Mononuclear cell (primary cell): ENCODE results near the gene FGR. TPM values are rescaled to one million over a fixed set of nuclear protein-coding genes. Genes with fewer than 3 reads are reported as not detected.

ENCODE experiments used
- H3K27me3 ChIP-seq: 2 replicates; pipeline ENCODE4 v1.6.0; 2011; ENCODE audit warnings: low read length, control low read depth; ENCODE audit not compliant: insufficient read depth
- H3K4me1 ChIP-seq: 2 replicates; pipeline ENCODE4 v1.5.1; 2011; ENCODE audit warnings: mild to moderate bottlenecking, low read length, control low read depth; ENCODE audit not compliant: insufficient read depth
- H3K4me3 ChIP-seq: 2 replicates; pipeline ENCODE4 v1.5.1; 2011; ENCODE audit warnings: mild to moderate bottlenecking, low read length, moderate library complexity
- H3K9me3 ChIP-seq: 2 replicates; pipeline ENCODE4 v1.5.1; 2011; ENCODE audit warnings: low read depth, mild to moderate bottlenecking, control low read depth, low read length
- total RNA-seq: library from RNA; depleted of rRNA; stranded (reverse); fragments of >200 nt; gene quantifications from one replicate; pipeline ENCODE4 v1.2.3, GENCODE V29; 2012

FGR gene
- total RNA-seq, 1 donor = 123 TPM

DNA sequence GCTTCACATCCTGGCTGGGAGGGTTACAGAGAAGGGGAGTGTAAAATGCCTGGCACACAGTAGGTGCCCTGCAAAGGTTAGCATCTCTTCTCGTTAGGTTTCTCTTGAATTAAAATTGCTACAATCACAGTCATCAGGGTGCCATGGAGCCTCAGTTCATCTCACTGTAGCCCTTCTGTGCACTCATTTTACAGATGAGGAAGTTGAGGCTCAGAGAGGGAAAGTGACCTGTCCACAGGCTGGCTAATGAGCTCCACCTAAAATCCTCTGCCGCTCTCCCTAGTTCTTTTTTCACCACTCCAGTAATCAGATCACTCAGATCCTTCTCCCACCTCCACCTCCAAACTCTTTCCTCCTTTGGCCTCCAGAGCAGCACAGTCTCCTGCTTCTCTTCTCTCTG is 17.6 kb downstream of the FGR start:
- Histone ChIP-seq H3K4me3 (no peak overlapping the region), H3K9me3 (no peaks in the 10 kb centered on the region), H3K4me1 (peaks cover 78% of the 10 kb centered on the region), H3K27me3 (no peaks in the 10 kb centered on the region)

DNA sequence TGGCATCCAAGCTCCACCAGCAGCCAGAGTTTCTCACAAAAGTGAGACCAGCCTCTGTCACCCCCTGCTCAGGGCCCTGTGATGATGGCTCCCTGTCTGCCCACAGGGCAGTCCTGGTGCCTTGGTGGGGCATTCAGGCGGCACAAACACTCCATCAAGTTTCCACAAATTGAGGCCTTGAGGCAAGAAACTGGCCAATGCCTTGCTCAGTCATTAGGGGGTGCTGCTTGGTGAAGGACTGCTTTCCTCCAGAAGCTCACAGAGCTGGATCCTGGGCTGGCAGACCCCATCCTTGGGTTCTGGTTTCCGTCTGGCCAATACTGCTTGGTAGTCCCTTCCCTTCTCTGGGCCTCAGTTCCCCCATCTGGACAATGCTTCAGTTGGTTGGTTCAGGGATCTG is 18.5 kb downstream of the FGR start:
- Histone ChIP-seq H3K27me3 (no peaks in the 10 kb centered on the region), H3K4me3 (no peak overlapping the region), H3K4me1 (peaks cover 74% of the 10 kb centered on the region), H3K9me3 (no peaks in the 10 kb centered on the region)

DNA sequence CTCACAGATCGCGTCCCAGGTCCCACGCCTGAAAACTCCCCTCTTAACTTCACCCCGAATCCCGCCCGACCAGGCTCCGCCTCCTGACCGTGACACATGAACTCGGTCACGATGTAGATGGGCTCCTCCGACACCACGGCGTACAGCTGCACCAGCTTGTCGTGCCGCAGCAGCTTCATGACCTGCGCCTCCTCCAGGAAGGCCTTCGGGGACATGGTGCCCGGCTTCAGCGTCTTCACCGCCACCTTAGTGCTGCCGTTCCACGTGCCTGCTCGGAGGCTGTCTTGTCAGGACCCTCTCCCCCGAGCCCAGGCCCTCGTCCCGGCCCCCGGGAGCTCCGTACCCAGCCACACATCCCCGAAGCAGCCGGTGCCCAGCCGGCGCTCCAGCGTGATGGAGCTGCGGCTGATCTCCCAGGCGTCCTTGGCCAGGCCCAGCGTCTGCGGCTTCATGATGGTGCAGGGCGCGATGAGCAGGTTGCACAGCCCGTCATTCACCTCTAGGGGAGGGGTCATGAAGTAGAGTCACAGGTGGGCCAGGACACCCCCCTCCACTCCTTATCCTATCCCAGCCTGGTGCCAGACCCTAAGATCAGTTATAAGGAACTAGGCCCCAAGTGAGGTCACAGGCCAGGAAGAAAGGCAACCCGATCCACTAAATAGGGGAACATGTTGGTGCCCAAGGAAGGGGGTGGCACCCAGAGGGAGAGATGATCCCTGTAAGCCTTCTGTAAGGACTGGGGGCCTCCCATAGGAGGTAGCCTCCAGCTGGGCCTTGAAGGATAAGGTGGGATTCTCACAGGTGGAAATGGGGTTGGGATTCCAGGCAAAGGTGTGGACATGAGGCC is 19.4 kb downstream of the FGR start:
- Histone ChIP-seq H3K27me3 (no peaks in the 10 kb centered on the region), H3K4me1 (peaks cover 74% of the 10 kb centered on the region), H3K4me3 (no peak overlapping the region), H3K9me3 (no peaks in the 10 kb centered on the region)

DNA sequence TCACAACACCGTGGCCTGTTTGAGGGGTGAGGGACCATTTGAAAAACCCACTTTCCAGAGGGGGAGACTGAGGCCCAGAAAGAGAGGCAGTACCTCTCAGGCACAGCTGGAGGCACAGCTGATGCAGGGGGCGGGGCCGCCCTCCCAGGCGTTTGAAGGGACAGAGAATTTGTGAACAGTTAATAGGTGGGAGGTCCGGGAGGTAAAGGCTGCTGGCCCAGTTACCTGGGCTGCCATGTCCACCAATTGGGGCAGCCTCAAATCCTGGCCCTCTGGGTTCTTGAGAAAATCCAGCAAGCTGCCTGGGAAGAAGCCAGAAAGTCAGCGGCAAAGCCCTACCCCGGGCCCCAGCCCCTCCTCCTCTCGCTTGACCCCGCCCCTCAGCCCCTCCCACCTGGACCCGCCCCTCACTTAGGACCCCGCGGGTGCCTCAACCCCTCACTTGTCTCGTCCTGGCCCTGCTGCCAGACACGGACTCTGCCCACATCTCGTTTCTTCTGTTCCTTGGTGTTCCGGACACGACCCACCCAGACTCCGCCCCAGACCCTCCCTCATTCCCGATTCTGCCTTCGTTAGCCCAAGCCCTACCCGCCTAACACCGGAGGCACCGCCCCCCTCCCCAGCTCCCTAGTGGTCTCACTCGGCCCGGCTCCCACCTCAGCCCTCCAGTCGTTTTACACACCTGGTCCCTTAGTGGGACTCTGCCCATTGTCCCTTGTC is 20.2 kb downstream of the FGR start:
- H3K4me3 ChIP-seq = no peak overlapping the region
- peaks cover 74% of the 10 kb centered on the region for H3K4me1 ChIP-seq
- H3K9me3 ChIP-seq = no peaks in the 10 kb centered on the region
- H3K27me3 ChIP-seq = no peaks in the 10 kb centered on the region

DNA sequence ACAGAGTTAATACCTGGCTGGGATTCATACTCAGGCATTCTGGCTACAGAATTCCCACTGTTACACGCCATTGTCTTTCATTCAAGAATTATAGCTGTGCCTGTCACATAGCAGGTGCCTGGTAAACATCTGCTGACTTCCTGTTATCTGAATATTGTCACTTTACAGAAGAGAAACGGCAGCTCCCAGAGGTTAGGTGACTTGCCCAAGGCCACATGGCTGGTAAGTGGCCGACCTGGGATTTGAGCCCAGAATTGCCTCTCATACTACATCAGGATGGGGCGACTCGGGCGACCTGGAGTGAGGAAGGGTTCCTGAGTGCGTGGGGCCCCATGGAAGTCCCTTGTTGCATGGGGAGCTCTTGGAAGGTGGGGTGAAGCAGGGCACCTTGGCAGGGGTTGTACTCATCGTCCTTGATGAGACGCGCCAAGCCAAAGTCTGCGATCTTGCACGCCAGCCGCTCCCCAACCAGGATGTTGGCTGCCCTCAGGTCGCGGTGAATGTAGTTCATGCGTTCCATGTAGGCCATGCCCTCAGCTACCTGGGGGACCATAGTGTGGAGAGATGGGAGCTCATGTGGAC is 20.9 kb downstream of the FGR start:
- no peak overlapping the region for H3K4me3 ChIP-seq
- peaks cover 74% of the 10 kb centered on the region for H3K4me1 ChIP-seq
- no peaks in the 10 kb centered on the region for H3K27me3 ChIP-seq
- no peaks in the 10 kb centered on the region for H3K9me3 ChIP-seq

DNA sequence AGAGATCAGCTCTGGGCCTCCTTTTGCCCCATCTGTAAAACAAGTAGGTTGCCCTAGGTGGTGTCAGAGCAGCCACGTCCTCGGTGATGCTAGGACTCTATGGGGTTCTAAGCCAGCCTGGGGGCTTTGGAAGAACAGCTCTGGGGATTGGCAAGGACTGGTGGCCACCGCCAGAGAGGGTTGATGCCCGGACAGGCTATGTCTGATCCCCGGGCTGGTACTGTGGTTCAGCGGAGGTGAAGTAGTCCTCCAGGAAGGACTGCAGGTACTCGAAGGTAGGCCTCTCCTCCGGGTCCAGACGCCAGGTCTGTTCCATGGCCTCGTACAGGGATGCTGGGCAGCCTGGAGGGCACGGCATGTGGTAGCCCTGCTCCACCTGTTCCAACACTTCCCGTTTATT is 22.3 kb downstream of the FGR start:
- peaks cover 69% of the 10 kb centered on the region for H3K4me1 ChIP-seq
- H3K4me3 ChIP-seq = no peak overlapping the region
- no peaks in the 10 kb centered on the region for H3K27me3 ChIP-seq
- no peaks in the 10 kb centered on the region for H3K9me3 ChIP-seq

DNA sequence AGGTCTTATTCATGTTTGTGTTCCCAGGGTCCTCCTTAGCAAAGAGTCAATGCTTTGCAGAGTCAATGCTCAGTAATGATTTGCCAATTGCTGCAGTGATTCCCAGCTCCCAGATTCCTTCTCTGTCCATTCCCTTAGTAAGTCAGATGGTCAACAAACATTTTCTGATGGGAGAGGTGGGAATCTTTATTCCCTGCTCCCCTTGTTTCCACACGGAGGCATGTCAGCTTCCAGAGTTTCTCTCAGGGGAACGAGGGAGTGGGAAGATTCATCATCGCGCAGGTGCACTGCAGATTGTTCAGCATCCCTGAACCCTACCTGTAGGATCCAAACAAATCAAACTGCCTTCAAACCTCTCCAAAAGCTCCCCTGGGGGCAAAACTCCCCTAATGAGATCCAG is 23.5 kb downstream of the FGR start:
- no peaks in the 10 kb centered on the region for H3K9me3 ChIP-seq
- no peaks in the 10 kb centered on the region for H3K27me3 ChIP-seq
- H3K4me1 ChIP-seq = peaks cover 65% of the 10 kb centered on the region
- no peak overlapping the region for H3K4me3 ChIP-seq

DNA sequence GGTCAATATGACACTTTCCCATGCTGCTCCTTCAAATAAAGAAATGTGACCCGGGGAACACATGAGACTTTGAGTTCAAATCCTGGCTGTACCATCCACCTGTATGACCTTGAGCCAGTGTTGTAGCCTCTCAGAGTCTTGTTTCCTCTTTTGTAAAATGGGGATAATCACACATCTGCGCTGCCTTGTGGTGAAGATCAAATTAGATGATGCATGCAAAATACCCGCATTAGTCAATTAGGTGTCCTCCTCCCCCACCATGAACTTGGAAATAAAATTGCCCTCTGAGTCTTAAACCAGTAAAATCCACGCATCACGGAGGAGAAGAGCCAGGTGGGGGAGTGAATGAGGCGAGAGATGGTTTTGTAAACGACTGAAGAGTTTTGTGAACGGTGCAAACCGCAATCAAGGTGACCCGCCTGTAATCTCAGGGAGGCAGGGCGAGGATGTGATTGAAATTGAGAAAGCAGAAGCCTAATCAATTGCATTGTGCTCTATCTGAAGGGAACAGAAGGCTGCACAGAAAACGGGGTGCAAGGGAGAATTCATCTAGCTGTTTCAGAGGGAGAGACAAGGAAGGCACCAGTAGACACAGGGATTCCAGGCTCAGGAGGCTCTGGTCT is 25.3 kb downstream of the FGR start:
- Histone ChIP-seq H3K4me1 (peaks cover 64% of the 10 kb centered on the region), H3K4me3 (no peak overlapping the region), H3K9me3 (no peaks in the 10 kb centered on the region), H3K27me3 (no peaks in the 10 kb centered on the region)

DNA sequence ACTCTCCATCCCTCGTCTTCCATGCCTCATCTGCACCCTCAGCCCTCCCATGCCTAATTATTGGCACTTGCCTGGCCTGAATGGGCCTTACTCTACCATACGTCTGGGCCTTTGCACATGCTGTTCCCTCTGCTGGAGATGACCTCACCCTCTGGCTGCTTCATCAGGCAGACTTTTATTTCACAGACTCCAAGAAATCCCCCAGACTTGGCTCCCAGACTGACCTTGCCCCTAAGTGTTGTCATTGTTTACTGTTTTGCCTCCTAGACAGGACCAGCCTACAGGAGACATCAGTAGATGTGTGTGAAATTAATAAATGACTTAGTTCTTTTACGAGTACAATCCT is 25.8 kb downstream of the FGR start:
- Histone ChIP-seq H3K9me3 (no peaks in the 10 kb centered on the region), H3K4me1 (peaks cover 59% of the 10 kb centered on the region), H3K27me3 (no peaks in the 10 kb centered on the region), H3K4me3 (no peak overlapping the region)

DNA sequence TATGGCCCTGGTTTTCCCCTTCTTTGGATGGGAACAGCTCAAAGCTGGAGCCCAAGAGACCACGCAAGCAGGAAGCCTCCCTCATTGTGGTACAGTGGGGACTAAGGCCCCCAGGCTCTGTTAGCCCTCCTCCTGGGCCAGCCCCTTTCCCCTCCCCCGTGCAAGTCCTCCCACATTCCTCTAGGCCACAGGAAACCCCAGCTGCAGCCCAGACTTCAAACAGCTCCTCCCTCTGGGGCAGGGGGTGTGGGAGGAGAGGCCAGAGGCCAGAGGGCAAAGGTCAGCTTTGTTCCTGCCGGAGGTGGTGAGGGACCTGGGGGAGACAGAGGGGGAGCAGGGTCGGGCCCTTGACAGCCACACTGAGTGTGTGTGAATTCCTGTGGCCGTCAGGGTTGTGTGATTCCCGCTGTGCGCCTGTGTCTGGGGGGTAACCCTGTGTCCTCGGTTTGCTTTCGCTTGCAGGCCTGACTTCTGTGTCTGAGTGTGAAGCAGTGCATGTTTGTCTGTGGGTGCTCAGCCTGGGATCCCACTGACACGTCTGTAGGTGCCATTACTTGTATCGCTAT is 27.7 kb downstream of the FGR start:
- no peaks in the 10 kb centered on the region for H3K27me3 ChIP-seq
- H3K4me3 ChIP-seq = no peak overlapping the region
- no peaks in the 10 kb centered on the region for H3K9me3 ChIP-seq
- peaks cover 56% of the 10 kb centered on the region for H3K4me1 ChIP-seq

DNA sequence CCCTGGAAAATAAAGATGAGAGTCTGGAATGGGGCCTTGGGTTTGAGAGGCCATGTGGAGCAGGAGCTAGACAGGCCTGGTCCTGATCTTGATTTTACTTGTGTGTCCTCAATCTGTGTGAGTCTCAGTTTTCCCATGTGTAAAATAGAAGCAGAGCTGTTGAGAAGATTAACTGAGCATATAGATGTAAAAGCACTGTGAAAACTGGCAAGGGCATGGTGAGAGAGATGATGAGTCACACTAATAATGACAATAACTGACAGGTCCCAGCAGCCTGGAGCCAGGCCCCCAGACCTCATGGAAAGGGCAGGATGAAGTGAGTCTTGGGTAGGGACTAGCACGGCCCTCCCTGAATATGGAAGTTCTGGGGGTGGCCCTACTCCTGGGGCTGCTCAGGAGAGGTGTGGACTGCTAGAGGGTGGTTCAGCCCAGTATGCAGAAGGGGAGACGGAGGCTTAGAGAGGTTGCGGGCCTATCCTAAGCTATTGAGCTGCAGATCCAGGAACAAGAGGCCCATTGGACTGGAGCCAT is 28.2 kb downstream of the FGR start:
- H3K4me1 ChIP-seq = peaks cover 60% of the 10 kb centered on the region
- H3K9me3 ChIP-seq = no peaks in the 10 kb centered on the region
- no peaks in the 10 kb centered on the region for H3K27me3 ChIP-seq
- no peak overlapping the region for H3K4me3 ChIP-seq

DNA sequence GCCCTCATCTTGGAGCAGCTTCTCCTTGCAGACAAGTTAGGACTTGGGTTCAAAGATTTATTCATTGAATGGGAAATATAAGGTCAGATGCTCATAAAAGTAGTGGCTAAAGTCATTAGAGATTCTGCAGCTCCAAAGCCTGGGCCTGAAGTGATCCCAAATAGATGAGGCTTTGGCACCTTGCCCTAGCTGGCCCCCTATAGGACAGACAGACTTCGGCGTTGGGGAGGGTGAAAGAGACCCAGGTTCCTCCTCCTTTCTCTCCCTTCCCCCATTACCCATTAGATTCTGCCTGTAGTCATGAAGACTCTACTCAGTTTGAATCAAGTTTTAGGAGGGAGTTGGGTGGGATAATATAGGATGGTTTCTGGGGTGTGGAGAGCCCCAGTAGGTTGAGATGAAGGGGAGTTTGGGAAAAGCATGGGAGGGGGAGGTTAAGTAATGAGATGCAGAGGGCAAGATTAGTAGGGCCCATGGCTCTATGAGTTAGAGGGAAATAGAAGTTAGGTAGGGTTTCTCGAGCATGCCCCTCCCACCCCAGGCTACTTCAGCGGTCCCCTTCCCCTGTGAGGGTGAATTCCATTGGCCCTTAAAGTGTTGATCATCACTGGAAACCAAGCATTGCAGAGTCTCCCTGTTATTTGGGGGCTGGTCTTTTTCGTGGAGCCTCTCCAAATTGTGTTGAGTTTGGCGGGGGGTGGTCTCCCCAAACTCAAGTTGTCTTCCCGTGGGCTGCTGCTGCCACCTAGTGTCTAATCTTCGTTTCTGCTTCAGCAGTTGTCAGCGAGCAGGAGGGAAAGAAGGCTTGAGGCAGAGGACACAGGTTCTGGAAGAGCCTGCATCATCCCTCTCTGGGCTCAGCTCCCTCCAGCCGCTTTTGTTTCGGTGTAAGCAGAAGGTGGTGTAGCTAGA is 28.9 kb downstream of the FGR start:
- H3K4me3 ChIP-seq = no peak overlapping the region
- no peaks in the 10 kb centered on the region for H3K9me3 ChIP-seq
- H3K4me1 ChIP-seq = peaks cover 58% of the 10 kb centered on the region
- no peaks in the 10 kb centered on the region for H3K27me3 ChIP-seq

DNA sequence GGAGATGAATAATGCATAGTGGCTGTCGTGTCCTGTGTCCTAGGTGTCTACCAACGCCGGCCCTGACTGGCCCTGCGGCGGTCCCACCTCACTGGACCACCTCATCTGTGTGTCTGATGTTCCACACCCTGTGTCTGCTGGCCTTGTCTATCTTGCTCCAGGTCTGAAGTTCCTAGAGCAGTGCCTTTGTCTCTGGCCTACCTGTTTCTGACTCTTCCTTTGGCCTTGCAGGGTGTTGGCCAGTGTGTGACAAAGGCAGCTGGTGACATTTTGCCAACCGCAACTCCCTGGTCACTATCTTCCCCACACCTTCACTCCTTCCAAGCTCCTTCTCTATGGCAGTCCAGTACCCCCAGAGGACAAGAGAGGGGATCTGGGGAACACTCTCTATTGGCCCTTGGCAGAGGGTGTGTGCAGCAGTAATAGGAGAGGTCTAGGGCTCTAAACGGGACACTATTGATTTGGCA is 29.7 kb downstream of the FGR start:
- no peaks in the 10 kb centered on the region for H3K27me3 ChIP-seq
- no peak overlapping the region for H3K4me3 ChIP-seq
- H3K9me3 ChIP-seq = no peaks in the 10 kb centered on the region
- H3K4me1 ChIP-seq = peaks cover 52% of the 10 kb centered on the region
